WI38 (cell line): ENCODE measurements around the gene ERICH4.

Experiments
- H3K4me3 ChIP-seq: 2 replicates; pipeline ENCODE4 v1.5.1; 2011; ENCODE audit warnings: low read depth, mild to moderate bottlenecking, control low read depth, low read length
- TF ChIP-seq, protein P1 (sequence below): IDR thresholded peaks from 2 replicates; pipeline ENCODE4 v1.5.1; 2012; ENCODE audit warnings: low read depth, mild to moderate bottlenecking, control low read depth, low read length

Gene ERICH4, protein sequence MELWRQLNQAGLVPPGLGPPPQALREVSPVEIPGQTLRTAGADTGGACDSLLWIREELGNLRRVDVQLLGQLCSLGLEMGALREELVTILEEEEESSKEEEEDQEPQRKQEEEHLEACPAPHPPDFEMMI

DNA sequence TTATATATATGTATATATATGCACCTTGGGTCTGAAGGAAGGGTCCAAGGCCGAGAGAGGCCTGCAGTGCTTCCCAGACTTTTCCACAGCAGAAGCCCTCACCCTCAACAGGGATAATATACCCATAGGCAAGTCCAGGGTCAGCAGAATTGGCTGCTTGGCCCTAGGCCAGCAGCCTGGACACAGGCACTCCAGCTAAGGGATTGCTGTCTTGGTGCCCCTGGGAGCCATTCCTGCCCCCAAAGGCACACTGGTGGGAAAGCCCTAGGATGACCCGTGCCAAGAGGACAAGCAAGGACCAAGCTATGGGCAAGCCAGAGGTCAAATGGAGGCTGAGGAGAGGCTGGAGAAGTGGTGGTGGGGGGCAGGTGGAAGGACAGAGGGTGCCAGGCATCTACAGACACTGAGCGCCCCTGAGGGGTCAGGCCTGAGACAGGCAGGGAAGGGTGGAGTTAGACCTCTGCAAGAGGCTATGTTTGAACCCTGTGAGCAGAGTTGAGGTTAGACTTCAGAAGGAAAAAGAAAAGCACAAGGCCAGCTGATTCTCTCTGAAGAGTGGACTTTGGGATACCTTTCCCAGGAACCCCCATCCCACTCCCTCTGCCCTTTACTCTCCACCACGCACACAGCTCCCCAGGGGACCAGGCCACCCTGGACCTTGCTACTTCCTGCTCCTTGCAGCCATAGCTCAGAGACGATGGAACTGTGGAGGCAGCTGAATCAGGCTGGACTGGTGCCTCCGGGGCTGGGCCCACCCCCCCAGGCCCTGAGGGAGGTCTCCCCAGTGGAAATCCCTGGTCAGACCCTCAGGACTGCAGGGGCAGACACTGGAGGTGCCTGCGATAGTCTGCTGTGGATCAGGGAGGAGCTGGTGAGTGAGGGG is at the start of gene ERICH4:
ERICH4 (plus strand) TSS at position 684 of the 883 bp plus-strand sequence; CDS start at position 698, 14 bp downstream.
- TF ChIP-seq, protein P1, sequence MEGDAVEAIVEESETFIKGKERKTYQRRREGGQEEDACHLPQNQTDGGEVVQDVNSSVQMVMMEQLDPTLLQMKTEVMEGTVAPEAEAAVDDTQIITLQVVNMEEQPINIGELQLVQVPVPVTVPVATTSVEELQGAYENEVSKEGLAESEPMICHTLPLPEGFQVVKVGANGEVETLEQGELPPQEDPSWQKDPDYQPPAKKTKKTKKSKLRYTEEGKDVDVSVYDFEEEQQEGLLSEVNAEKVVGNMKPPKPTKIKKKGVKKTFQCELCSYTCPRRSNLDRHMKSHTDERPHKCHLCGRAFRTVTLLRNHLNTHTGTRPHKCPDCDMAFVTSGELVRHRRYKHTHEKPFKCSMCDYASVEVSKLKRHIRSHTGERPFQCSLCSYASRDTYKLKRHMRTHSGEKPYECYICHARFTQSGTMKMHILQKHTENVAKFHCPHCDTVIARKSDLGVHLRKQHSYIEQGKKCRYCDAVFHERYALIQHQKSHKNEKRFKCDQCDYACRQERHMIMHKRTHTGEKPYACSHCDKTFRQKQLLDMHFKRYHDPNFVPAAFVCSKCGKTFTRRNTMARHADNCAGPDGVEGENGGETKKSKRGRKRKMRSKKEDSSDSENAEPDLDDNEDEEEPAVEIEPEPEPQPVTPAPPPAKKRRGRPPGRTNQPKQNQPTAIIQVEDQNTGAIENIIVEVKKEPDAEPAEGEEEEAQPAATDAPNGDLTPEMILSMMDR: no peak
- H3K4me3 ChIP-seq: no peak within 1 kb of the TSS

DNA sequence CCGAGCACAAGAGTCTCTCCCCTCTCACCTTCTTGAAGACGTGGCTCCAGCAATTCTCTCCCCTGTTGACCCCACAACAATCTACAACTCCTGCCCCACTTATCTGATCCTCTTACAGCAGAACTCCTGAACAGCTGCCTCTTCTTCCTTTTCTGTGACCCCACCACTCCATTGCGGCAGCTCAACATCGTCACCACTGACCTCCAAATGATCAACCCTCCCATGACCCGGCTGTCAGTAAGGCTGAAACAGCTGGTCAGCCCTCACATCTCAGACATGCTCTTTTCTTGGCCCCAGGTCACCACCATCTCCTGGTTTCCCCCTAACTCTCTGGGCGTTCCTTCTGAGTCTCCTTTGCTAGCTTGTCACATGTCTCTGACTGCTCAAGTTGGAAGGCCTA is 47.6 kb upstream of the ERICH4 start:
- no peak overlapping the region for H3K4me3 ChIP-seq
- TF ChIP-seq, protein P1: no peak

DNA sequence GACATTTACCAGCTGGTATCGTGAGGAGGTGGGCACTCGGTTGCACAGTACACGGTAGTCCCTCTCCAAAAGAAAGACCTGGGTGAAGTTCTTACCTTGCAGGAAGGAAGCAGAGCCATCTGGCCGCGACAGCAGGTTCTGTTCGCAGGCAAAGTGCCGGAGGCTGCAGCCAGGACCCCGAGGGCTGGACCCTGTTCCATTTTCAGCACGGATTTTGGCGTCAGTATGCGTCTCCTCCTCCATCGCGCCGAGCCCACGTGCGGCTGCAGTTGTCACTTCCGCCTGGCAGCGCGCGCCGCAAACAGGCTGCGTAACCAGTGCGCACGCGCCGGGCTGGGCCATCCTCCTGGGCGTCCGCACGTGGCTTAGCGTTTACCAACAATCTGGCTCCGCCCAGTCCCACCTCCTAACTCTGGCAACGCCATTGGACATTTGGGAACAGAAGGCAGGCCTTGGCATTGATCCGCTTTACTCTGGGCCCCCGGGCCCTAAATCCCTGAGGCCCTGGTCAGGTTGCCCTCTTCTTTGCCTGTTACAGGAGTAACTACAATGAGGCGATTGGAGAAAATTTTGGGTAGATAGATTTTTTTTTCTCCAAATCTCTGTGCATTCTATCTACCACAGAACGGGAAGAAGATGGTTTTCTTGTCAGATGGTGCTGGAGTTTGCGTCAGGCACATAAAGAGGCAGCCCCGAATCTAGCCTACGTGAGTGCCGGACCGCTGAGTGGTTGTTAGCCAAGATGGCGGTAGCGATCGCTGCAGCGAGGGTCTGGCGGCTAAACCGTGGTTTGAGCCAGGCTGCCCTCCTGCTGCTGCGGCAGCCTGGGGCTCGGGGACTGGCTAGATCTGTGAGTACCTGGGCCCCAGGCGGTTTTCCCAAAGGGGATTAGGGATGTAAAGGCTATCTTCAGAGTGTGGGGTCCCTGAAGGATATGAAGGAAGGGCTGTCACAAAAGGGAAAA is 45.6 kb upstream of the ERICH4 start, which contains the start of the genes BCKDHA and EXOSC5:
BCKDHA (plus strand) TSS at position 733 of the 964 bp plus-strand sequence; CDS start at position 743, 10 bp downstream.
EXOSC5 (minus strand) TSS at position 274 of the 964 bp plus-strand sequence; CDS start at position 243, 31 bp downstream.
- TF ChIP-seq, protein P1: no peak

DNA sequence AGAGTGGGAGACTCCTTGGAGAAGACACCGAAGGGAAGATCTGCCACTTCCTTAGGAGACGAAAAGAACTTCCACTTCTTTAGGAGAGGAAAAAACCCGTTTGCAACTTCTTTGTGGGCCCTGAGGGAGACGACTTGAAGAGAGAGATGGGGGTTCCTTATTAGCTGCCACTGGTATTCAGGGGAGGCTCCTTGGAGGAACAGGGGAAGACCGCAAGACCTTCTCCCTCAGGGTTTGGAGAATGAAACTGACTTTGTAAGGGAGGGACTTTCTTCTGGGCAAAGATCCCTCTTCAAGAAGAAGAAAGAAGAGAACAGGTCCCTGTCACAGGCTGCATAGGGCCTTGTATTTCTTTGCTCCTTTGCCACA is 44.9 kb upstream of the ERICH4 start:
- H3K4me3 ChIP-seq: peak overlapping the region; percentile 100

More for the DNA sequence above, 45.6 kb upstream of the ERICH4 start, which contains the start of the genes BCKDHA and EXOSC5:
- H3K4me3 ChIP-seq: peak within 1 kb of the TSS; percentile 100

DNA sequence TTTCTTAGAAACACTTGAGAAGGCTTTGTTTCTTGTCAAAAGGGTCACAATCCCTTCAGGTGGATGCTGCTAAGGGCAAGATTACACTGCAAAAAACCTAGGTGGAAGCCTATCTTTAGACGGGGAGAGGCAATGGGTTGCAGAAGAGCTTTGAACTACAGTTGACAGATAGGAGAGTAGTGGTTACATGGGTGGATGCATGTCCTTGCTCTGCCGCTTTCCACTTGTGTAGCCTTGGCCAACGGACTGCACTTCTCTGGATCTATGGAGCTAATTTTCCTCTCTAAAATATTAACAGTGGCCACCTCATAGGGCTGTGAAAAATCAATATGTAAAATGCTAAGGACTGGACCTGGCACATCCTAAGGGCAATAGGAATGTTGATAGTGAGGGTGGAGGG is 44.4 kb upstream of the ERICH4 start:
- peak overlapping the region; percentile 100 for H3K4me3 ChIP-seq
- TF ChIP-seq, protein P1: no peak

More for the DNA sequence above, 44.9 kb upstream of the ERICH4 start:
- TF ChIP-seq, protein P1: no peak

DNA sequence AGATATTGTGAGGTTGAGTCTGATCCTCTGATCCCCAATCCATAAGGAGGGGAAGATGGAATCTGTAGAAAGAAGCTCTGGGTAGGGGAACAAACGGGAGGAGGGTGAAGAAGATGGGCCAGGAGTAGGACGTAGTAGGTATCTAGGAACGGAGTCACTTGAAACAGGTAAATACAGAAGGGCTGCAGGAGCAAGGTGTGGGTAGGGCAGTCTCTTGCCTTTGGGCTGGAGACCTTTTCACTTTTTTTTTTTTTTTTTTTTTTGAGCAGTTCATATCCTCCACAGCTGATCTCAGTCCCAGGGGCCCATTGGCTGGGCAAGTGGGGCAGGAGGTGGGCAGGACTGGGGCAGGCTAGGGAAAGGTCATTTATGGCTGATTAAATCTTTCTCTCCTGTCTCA is 43.9 kb upstream of the ERICH4 start:
- TF ChIP-seq, protein P1: no peak
- H3K4me3 ChIP-seq: no peak overlapping the region; the same call in 1 of the 2 replicates
